Peyer's patch (tissue), 4 donors: ENCODE measurements around the gene CALML3. TPM values are rescaled to one million over a fixed set of nuclear protein-coding genes. Genes with fewer than 3 reads are reported as not detected.

Source experiments
- DNase-seq, 3 donors: peaks; one replicate each; pipeline ENCODE4 v3.0.0-alpha.2; 2017 to 2019
- H3K27ac ChIP-seq, 4 donors: fragments of 200-600 bp; sonication (generic); one replicate each; pipeline ENCODE4 v1.5.1; 2016 to 2019
- H3K27me3 ChIP-seq, 2 donors: fragments of 200-600 bp; sonication (generic); one replicate each; pipeline ENCODE4 v1.5.1; 2019
- H3K36me3 ChIP-seq, 3 donors: fragments of 200-600 bp; sonication (generic); one replicate each; pipeline ENCODE4 v1.5.1; 2016 to 2019
- H3K4me1 ChIP-seq, 4 donors: fragments of 200-600 bp; sonication (generic); one replicate each; pipeline ENCODE4 v1.5.1; 2016 to 2019
- H3K4me3 ChIP-seq, 4 donors: fragments of 200-600 bp; sonication (generic); 1 replicate in 3 of 4; 2 replicates in 1 of 4; pipeline ENCODE4 v1.5.1; 2016 to 2019; ENCODE audit warnings: mild to moderate bottlenecking in 1 of 4
- H3K9me3 ChIP-seq, 4 donors: fragments of 200-600 bp; sonication (generic); one replicate each; pipeline ENCODE4 v1.5.1; 2016 to 2019; ENCODE audit warnings: mild to moderate bottlenecking in 1 of 4
- POLR2A ChIP-seq, 2 donors: fragments of 450-650 bp; IDR thresholded peaks; one replicate each; pipeline ENCODE4 v1.5.1; 2017; ENCODE audit warnings: antibody characterized with exemption in 2 of 2, mild to moderate bottlenecking in 2 of 2, moderate library complexity in 2 of 2
- total RNA-seq, 4 donors: library from RNA; depleted of rRNA; stranded (reverse); fragments of >200 nt; gene quantifications; one replicate each; pipeline ENCODE4 v1.1.0, GENCODE V29; 2016
- TF ChIP-seq, protein P1 (sequence below), 6 experiments: fragments of 450-650 bp in 4 of 6; fragments of 200-600 bp in 2 of 6; sonication (generic) in 1 of 6; IDR thresholded peaks; one replicate each; pipeline ENCODE4 v1.5.1; 2017 to 2019; ENCODE audit warnings: antibody characterized with exemption in 6 of 6, mild to moderate bottlenecking in 3 of 6, moderate library complexity in 1 of 6

Gene CALML3
- total RNA-seq, 4 donors from 2014 or later = not detected

DNA sequence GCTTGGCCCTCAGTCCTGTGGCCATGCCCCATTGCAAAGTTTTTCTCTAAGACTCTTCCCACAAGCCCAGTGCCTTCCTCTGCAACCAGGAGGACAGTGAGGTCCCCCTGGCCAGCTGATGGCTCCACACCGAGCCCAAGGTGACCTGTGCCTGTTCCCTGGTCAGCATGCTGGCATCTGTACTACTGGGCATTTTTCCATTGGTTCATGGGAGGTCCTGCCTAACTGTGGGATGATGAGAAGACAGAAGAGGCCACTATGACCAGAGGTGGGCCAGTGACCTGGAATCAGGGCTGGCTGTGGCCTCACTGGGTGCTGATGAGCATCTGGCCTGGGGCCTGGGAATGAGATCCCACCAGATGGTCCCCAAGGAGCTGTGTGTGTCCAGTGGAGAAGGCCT lies 20.2 kb downstream of the CALML3 start:
- Histone ChIP-seq H3K4me1 (peaks cover 0 to 48% (median 10%) of the 10 kb centered on the region in 4 donors), H3K27ac (peak overlapping the region in 2 of 4 donors; percentile 96 to 97), H3K36me3 (no peaks in the 10 kb centered on the region), H3K9me3 (no peaks in the 10 kb centered on the region), H3K27me3 (no peaks in the 10 kb centered on the region), H3K4me3 (no peak overlapping the region)
- peak in 2 of 3 donors; percentile 21 to 37 for DNase-seq
- TF ChIP-seq, protein P1, sequence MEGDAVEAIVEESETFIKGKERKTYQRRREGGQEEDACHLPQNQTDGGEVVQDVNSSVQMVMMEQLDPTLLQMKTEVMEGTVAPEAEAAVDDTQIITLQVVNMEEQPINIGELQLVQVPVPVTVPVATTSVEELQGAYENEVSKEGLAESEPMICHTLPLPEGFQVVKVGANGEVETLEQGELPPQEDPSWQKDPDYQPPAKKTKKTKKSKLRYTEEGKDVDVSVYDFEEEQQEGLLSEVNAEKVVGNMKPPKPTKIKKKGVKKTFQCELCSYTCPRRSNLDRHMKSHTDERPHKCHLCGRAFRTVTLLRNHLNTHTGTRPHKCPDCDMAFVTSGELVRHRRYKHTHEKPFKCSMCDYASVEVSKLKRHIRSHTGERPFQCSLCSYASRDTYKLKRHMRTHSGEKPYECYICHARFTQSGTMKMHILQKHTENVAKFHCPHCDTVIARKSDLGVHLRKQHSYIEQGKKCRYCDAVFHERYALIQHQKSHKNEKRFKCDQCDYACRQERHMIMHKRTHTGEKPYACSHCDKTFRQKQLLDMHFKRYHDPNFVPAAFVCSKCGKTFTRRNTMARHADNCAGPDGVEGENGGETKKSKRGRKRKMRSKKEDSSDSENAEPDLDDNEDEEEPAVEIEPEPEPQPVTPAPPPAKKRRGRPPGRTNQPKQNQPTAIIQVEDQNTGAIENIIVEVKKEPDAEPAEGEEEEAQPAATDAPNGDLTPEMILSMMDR (IDR thresholded peaks at IDR 0.05) = no peak
- TF ChIP-seq POLR2A (IDR thresholded peaks at IDR 0.05) = no peak

DNA sequence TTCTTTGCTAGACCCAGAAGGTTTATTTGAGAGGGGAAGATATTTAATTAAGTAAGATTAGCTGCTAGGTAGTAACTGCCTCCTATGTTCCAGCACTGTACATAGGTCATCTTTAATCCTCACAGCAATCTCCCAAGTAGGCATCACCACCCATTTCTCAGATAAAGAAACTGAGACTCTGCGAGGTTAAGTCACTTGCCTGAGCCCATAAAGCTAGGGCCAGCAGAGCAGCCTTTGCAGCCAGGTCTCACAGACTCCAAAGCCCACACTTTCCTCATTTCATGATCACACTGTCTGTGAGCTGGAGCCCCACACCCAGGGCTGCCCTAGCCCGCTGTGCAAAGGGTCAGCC lies 20.6 kb downstream of the CALML3 start:
- TF ChIP-seq POLR2A (IDR thresholded peaks at IDR 0.05) = no peak
- TF ChIP-seq, protein P1 (IDR thresholded peaks at IDR 0.05) = no peak
- H3K27ac ChIP-seq = peak overlapping the region in 3 of 4 donors; percentile 86 to 97 (median 96)
- no peaks in the 10 kb centered on the region for H3K27me3 ChIP-seq
- no peaks in the 10 kb centered on the region for H3K36me3 ChIP-seq
- no peak overlapping the region for H3K4me3 ChIP-seq
- H3K9me3 ChIP-seq = no peaks in the 10 kb centered on the region
- no peak for DNase-seq
- H3K4me1 ChIP-seq = peaks cover 0 to 48% (median 10%) of the 10 kb centered on the region in 4 donors

- peak in 2 of 3 donors; percentile 47 to 69 for DNase-seq
- H3K36me3 ChIP-seq = no peaks in the 10 kb centered on the region
- no peak overlapping the region for H3K4me3 ChIP-seq
- TF ChIP-seq, protein P1 (IDR thresholded peaks at IDR 0.05) = no peak
- TF ChIP-seq POLR2A (IDR thresholded peaks at IDR 0.05) = no peak
- peak overlapping the region; percentile 10 to 97 (median 91) for H3K27ac ChIP-seq
- H3K9me3 ChIP-seq = no peaks in the 10 kb centered on the region
- peaks cover 0 to 50% (median 10%) of the 10 kb centered on the region in 4 donors for H3K4me1 ChIP-seq
- no peaks in the 10 kb centered on the region for H3K27me3 ChIP-seq
Observed at GRCh38 chr10:5545778-5546710, 21.3 kb downstream of the CALML3 start.

- H3K4me1 ChIP-seq = peaks cover 0 to 58% (median 12%) of the 10 kb centered on the region in 4 donors
- peak in 2 of 3 donors; percentile 84 to 90 for DNase-seq
- no peaks in the 10 kb centered on the region for H3K9me3 ChIP-seq
- no peaks in the 10 kb centered on the region for H3K27me3 ChIP-seq
- H3K27ac ChIP-seq = peak overlapping the region in 3 of 4 donors; percentile 86 to 97 (median 96)
- peak; percentile 9 to 74 for TF ChIP-seq POLR2A (IDR thresholded peaks at IDR 0.05)
- TF ChIP-seq, protein P1 (IDR thresholded peaks at IDR 0.05) = no peak
- no peaks in the 10 kb centered on the region for H3K36me3 ChIP-seq
- peak overlapping the region in 2 of 4 donors; percentile 22 to 27 for H3K4me3 ChIP-seq
Observed at GRCh38 chr10:5546891-5547680, 22.3 kb downstream of the CALML3 start.

DNA sequence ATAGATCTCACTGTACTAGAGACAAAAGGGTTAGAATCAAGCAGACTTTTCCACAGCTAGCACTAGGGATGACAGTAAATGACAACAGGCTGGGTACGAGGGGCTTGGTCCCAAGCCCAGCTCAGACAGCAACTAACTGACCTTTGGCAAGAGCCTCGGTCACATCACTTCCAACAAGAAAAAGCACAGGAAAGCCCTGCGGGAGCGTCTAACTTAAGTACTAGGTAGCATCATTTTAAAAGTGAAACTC lies 22.8 kb downstream of the CALML3 start:
- H3K4me3 ChIP-seq = peak overlapping the region in 2 of 4 donors; percentile 27 to 31
- H3K27me3 ChIP-seq = no peaks in the 10 kb centered on the region
- no peak for DNase-seq
- H3K4me1 ChIP-seq = peaks cover 0 to 62% (median 12%) of the 10 kb centered on the region in 4 donors
- peak overlapping the region in 3 of 4 donors; percentile 86 to 97 (median 96) for H3K27ac ChIP-seq
- no peaks in the 10 kb centered on the region for H3K36me3 ChIP-seq
- no peak for TF ChIP-seq POLR2A (IDR thresholded peaks at IDR 0.05)
- TF ChIP-seq, protein P1 (IDR thresholded peaks at IDR 0.05) = no peak
- no peaks in the 10 kb centered on the region for H3K9me3 ChIP-seq
